Lung (tissue), 12 donors: Measurements from ENCODE around the gene TEX28. TPM values are rescaled to one million over a fixed set of nuclear protein-coding genes. Genes with fewer than 3 reads are reported as not detected.

Source experiments
- ATAC-seq: fragments of 200-7000 bp; cut with Tn5 transposase; one replicate; pipeline ENCODE4 v1.9.1; 2020; ENCODE audit warnings: moderate number of reproducible peaks; ENCODE audit not compliant: insufficient read depth, low FRiP score
- DNase-seq, 3 donors: peaks; one replicate each; pipeline ENCODE4 v3.0.0-alpha.2; 2013 to 2017
- H3K27ac ChIP-seq, 2 donors: one replicate each; pipeline ENCODE4 v1.5.1; 2013; ENCODE audit warnings: mild to moderate bottlenecking in 2 of 2, moderate library complexity in 2 of 2, control low read depth in 1 of 2, inconsistent platforms in 1 of 2, low read depth in 1 of 2, low read length in 1 of 2
- H3K27me3 ChIP-seq, 3 donors: one replicate each; pipeline ENCODE4 v1.5.1; 2013; ENCODE audit warnings: low read length in 2 of 3; ENCODE audit not compliant: control insufficient read depth in 3 of 3, insufficient read depth in 3 of 3
- H3K36me3 ChIP-seq, 4 donors: one replicate each; pipeline ENCODE4 v1.5.1; 2013; ENCODE audit warnings: low read length in 4 of 4, mild to moderate bottlenecking in 1 of 4, moderate library complexity in 1 of 4; ENCODE audit not compliant: control insufficient read depth in 4 of 4, insufficient read depth in 4 of 4
- H3K4me1 ChIP-seq, 5 donors: one replicate each; pipeline ENCODE4 v1.5.1; 2013; ENCODE audit warnings: low read length in 5 of 5, mild to moderate bottlenecking in 2 of 5, moderate library complexity in 1 of 5; ENCODE audit not compliant: control insufficient read depth in 5 of 5, insufficient read depth in 5 of 5
- H3K4me3 ChIP-seq: one replicate; pipeline ENCODE4 v1.5.1; 2013; ENCODE audit warnings: mild to moderate bottlenecking, control low read depth, moderate library complexity
- H3K9ac ChIP-seq, 2 donors: one replicate each; pipeline ENCODE4 v1.5.1; 2013; ENCODE audit warnings: low read length in 2 of 2, control low read depth in 1 of 2; ENCODE audit not compliant: insufficient read depth in 1 of 2
- H3K9me3 ChIP-seq, 4 donors: one replicate each; pipeline ENCODE4 v1.5.1; 2013; ENCODE audit warnings: low read length in 3 of 4, mild to moderate bottlenecking in 1 of 4, moderate library complexity in 1 of 4; ENCODE audit not compliant: control insufficient read depth in 4 of 4, insufficient read depth in 3 of 4
- WGBS, 2 donors: extraction: QIAGEN DNeasy Blood & Tissue Kit; methylation state at CpG; one replicate each; pipeline ENCODE4 v1.1.7; 2013; 5-methylcytosine and 5-hydroxymethylcytosine counted together
- polyA plus RNA-seq, 2 donors: library from polyadenylated mRNA; stranded (reverse); fragments of 200-250 nt; gene quantifications; one replicate each; pipeline ENCODE4 v1.2.1, GENCODE V29; 2013
- total RNA-seq, 2 donors: library from RNA; depleted of rRNA in 1 of 2; stranded (reverse); fragments of >200 nt in 1 of 2; gene quantifications; one replicate each; pipeline ENCODE4 v1.2.1, GENCODE V29; 2014 to 2021
- TF ChIP-seq, protein P1 (sequence below): IDR thresholded peaks from 2 replicates; pipeline ENCODE4 v1.5.1; 2012; ENCODE audit warnings: mild to moderate bottlenecking; ENCODE audit errors: control extremely low read depth, extremely low read depth
- donor health status: control.
- donor health status: control.
- donor health status: Bipolar disorder and iron deficiency.
- donor health status: healthy.
- donor health status: DM: yes; HTN: yes; CAD: no.

TEX28 gene
- total and polyA plus RNA-seq, 4 donors = 0.02 TPM; not detected in 3

DNA sequence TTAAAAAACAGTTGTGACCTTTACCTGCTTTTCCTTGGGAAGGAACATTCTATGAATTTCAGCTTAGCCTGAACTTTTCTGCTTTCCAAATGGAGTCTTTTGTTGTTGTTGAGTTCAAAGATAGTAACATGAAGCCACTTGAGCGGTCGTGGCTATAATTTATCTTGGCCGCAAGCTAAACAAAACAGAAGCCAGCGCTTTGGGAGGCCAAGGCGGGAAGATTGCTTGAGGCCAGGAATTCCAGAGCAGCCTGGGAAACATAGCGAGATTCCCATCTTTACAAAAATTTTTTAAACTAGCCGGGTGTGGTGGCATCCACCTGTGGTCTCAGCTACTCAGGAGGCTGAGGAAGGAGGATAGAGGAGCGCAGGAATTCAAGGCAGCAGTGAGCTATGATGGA lies 30.6 kb upstream of the TEX28 start:
- TF ChIP-seq, protein P1, sequence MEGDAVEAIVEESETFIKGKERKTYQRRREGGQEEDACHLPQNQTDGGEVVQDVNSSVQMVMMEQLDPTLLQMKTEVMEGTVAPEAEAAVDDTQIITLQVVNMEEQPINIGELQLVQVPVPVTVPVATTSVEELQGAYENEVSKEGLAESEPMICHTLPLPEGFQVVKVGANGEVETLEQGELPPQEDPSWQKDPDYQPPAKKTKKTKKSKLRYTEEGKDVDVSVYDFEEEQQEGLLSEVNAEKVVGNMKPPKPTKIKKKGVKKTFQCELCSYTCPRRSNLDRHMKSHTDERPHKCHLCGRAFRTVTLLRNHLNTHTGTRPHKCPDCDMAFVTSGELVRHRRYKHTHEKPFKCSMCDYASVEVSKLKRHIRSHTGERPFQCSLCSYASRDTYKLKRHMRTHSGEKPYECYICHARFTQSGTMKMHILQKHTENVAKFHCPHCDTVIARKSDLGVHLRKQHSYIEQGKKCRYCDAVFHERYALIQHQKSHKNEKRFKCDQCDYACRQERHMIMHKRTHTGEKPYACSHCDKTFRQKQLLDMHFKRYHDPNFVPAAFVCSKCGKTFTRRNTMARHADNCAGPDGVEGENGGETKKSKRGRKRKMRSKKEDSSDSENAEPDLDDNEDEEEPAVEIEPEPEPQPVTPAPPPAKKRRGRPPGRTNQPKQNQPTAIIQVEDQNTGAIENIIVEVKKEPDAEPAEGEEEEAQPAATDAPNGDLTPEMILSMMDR = no peak
- no peak for ATAC-seq
- Histone ChIP-seq H3K9me3 (no peaks in the 10 kb centered on the region), H3K27me3 (no peaks in the 10 kb centered on the region), H3K9ac (no peak overlapping the region), H3K4me1 (peaks cover 0 to 24% (median 0%) of the 10 kb centered on the region in 5 donors), H3K27ac (peak overlapping the region in 1 of 2 donors; percentile 12), H3K36me3 (no peaks in the 10 kb centered on the region), H3K4me3 (no peak overlapping the region)
- peak; percentile 37 to 60 (median 54) for DNase-seq
- 78 to 79% methylated on average over 8 of the region's 8 CpGs for WGBS, 2 donors

- H3K27me3 ChIP-seq = no peaks in the 10 kb centered on the region
- WGBS, 2 donors = 63 to 80% methylated on average over 7 of the region's 7 CpGs
- H3K4me1 ChIP-seq = peaks cover 0 to 24% (median 0%) of the 10 kb centered on the region in 5 donors
- no peaks in the 10 kb centered on the region for H3K9me3 ChIP-seq
- H3K9ac ChIP-seq = no peak overlapping the region
- ATAC-seq (no peak), DNase-seq (no peak)
- TF ChIP-seq, protein P1 = no peak
- H3K4me3 ChIP-seq = no peak overlapping the region
- no peak overlapping the region for H3K27ac ChIP-seq
- H3K36me3 ChIP-seq = no peaks in the 10 kb centered on the region
Measured at GRCh38 chrX:154323537-154323936, 28.6 kb upstream of the TEX28 start.

DNA sequence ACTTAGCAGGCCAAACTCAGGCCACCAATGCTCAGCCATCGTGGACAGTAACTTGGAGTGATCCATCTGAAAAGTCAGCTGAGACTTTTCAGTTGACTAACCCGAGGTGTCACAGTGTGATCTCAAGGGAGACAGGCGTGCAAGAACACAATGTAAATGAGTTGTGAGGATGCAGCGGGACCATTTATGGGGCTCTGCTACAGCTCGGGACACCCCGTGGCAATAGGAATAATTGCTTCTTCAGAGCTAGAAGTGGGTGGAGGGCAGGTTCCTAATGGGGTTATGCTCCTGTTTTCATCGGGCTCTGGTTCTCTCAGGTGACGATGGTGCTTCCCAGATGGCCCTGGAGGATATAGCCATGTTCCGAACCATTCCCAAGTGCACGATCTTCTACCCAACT lies 28.0 kb upstream of the TEX28 start:
- H3K27me3 ChIP-seq = no peaks in the 10 kb centered on the region

More for the DNA sequence above, 28.0 kb upstream of the TEX28 start:
- Histone ChIP-seq H3K4me3 (no peak overlapping the region), H3K36me3 (no peaks in the 10 kb centered on the region), H3K9ac (no peak overlapping the region), H3K4me1 (peaks cover 0 to 22% (median 0%) of the 10 kb centered on the region in 5 donors), H3K9me3 (no peaks in the 10 kb centered on the region), H3K27ac (no peak overlapping the region)
- TF ChIP-seq, protein P1 = no peak
- WGBS, 2 donors = 75 to 96% methylated on average over 10 of the region's 10 CpGs
- ATAC-seq (no peak), DNase-seq (no peak)
